GM23248 (cell line): ENCODE measurements around the gene CXCL1. TPM values are rescaled to one million over a fixed set of nuclear protein-coding genes. Genes with fewer than 3 reads are reported as not detected.

Source experiments
- DNase-seq: peaks from one replicate; pipeline ENCODE4 v3.0.0-alpha.2; 2015
- H2AFZ ChIP-seq: fragments of 200-600 bp; sonication (generic); 2 replicates; pipeline ENCODE4 v1.6.1; 2016; ENCODE audit warnings: antibody characterized with exemption
- H3F3A ChIP-seq: fragments of 200-600 bp; sonication (generic); 2 replicates; pipeline ENCODE4 v1.6.1; 2016; ENCODE audit warnings: mild to moderate bottlenecking, antibody characterized with exemption, mixed run types; ENCODE audit not compliant: insufficient read depth
- H3K27ac ChIP-seq: fragments of 200-600 bp; sonication (generic); 2 replicates; pipeline ENCODE4 v1.5.1; 2016; ENCODE audit warnings: mild to moderate bottlenecking
- H3K27me3 ChIP-seq: fragments of 200-600 bp; sonication (generic); replicated peaks from 2 replicates; pipeline ENCODE4 v1.6.1; 2016; ENCODE audit warnings: mild to moderate bottlenecking; ENCODE audit not compliant: insufficient read depth
- H3K36me3 ChIP-seq: fragments of 200-600 bp; sonication (generic); 2 replicates; pipeline ENCODE4 v1.6.1; 2016; ENCODE audit warnings: low read depth, mild to moderate bottlenecking
- H3K4me1 ChIP-seq: fragments of 200-600 bp; sonication (generic); 2 replicates; pipeline ENCODE4 v1.6.1; 2016; ENCODE audit warnings: mild to moderate bottlenecking; ENCODE audit not compliant: insufficient read depth
- H3K4me2 ChIP-seq: fragments of 200-600 bp; sonication (generic); one replicate; pipeline ENCODE4 v1.6.1; 2016; ENCODE audit warnings: mild to moderate bottlenecking; ENCODE audit not compliant: unreplicated experiment
- H3K4me3 ChIP-seq: fragments of 200-600 bp; sonication (generic); 2 replicates; pipeline ENCODE4 v1.5.1; 2016; ENCODE audit warnings: mild to moderate bottlenecking
- H3K79me2 ChIP-seq: fragments of 200-600 bp; sonication (generic); 2 replicates; pipeline ENCODE4 v1.6.1; 2016; ENCODE audit warnings: mild to moderate bottlenecking; ENCODE audit not compliant: insufficient read depth
- H3K9ac ChIP-seq: fragments of 200-600 bp; sonication (generic); 2 replicates; pipeline ENCODE4 v1.6.1; 2016; ENCODE audit warnings: mild to moderate bottlenecking
- H3K9me2 ChIP-seq: fragments of 200-600 bp; sonication (generic); 2 replicates; pipeline ENCODE4 v1.6.1; 2016; ENCODE audit warnings: mixed run types, mild to moderate bottlenecking, moderate library complexity; ENCODE audit not compliant: insufficient read depth
- H3K9me3 ChIP-seq: fragments of 200-600 bp; sonication (generic); one replicate; pipeline ENCODE4 v1.6.1; 2017; ENCODE audit warnings: low read depth
- H4K20me1 ChIP-seq: fragments of 200-600 bp; sonication (generic); 2 replicates; pipeline ENCODE4 v1.6.0; 2016; ENCODE audit not compliant: insufficient read depth
- EZH2 ChIP-seq: fragments of 200-600 bp; sonication (generic); IDR thresholded peaks from 2 replicates; pipeline ENCODE4 v1.6.1; 2018; ENCODE audit warnings: antibody characterized with exemption, mild to moderate bottlenecking; ENCODE audit not compliant: insufficient read depth, poor library complexity, severe bottlenecking
- EZH2phosphoT487 ChIP-seq: fragments of 200-600 bp; sonication (generic); IDR thresholded peaks from 2 replicates; pipeline ENCODE4 v1.6.1; 2018; ENCODE audit warnings: antibody characterized with exemption, moderate library complexity, mild to moderate bottlenecking, low read depth; ENCODE audit not compliant: insufficient read depth
- WGBS, 2 experiments: methylation state at CpG; one replicate each; pipeline ENCODE4 v1.1.6; 2015 to 2017; ENCODE audit warnings: low lambda C conversion rate in 2 of 2, low coverage in 1 of 2; ENCODE audit errors: missing lambda C conversion rate in 2 of 2; 5-methylcytosine and 5-hydroxymethylcytosine counted together
- in situ Hi-C: fragments of 300-500 bp; cut with MboI; formaldehyde crosslinking; loops from 2 replicates; pipeline ENCODE4 v1.15.0; 2020
- polyA plus RNA-seq: library from polyadenylated mRNA; unstranded; fragments of >200 nt; fragmentation: Nextera tagmentation; extraction: Ambion mirVana; gene quantifications from 2 replicates; pipeline ENCODE4 v1.2.1, GENCODE V29; 2016
- total RNA-seq: library from RNA; depleted of rRNA; stranded (reverse); fragments of >200 nt; shearing (Covaris generic); gene quantifications from 2 replicates; pipeline ENCODE4 v1.2.3, GENCODE V29; 2014

The CXCL1 gene
- total and polyA plus RNA-seq, 2 experiments from 2014 or later = 12.6 to 14.8 TPM

DNA sequence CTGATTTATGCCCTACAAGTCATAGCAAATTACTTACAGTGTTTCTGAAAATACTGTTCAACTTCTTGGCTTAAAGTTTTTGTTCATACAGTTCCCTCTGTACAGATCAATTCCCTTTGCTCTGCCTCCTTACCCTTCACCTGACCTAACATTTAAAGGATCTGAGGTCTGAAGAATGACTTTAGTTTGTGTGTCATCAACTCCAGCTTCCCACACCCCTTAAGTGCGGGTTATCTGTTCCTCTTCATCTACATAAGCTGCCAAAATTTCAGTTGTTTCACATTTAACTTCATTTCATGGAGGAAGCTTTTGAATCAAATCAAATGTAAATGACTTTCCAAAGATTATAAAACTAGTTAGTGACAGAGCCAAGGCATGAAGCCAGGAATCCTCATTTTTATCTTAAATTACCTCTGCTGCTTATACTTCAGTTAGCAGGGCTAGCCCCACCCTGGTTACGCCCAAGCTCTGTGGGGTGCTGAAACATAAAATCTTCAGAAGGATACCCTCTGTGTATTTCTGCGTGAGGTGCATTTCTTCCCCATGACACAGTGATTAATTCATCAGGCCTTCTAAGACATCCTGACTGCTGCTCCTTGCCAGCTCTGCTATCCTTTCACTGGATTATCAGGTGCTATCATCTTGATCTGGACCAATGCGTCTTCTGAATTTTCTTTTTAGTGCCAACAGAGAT is 16.5 kb downstream of the CXCL1 start:
- Histone ChIP-seq H2AFZ (no peak overlapping the region), H4K20me1 (no peaks in the 10 kb centered on the region), H3K4me3 (no peak overlapping the region), H3K4me1 (peaks cover 34% of the 10 kb centered on the region), H3K4me2 (peak overlapping the region; percentile 28), H3K36me3 (no peaks in the 10 kb centered on the region), H3F3A (peaks cover 16% of the 10 kb centered on the region; the same call in 1 of the 2 replicates), H3K9me2 (no peaks in the 10 kb centered on the region), H3K9ac (no peak overlapping the region), H3K79me2 (no peaks in the 10 kb centered on the region), H3K27ac (no peak overlapping the region), H3K9me3 (no peaks in the 10 kb centered on the region), H3K27me3 (no peaks in the 10 kb centered on the region)
- no peak for TF ChIP-seq EZH2phosphoT487
- TF ChIP-seq EZH2 = no peak
- WGBS, 2 experiments = 41 to 52% methylated on average over 4 of the region's 4 CpGs
- DNase-seq = peak; percentile 35
- in situ Hi-C loops = no loop called here

DNA sequence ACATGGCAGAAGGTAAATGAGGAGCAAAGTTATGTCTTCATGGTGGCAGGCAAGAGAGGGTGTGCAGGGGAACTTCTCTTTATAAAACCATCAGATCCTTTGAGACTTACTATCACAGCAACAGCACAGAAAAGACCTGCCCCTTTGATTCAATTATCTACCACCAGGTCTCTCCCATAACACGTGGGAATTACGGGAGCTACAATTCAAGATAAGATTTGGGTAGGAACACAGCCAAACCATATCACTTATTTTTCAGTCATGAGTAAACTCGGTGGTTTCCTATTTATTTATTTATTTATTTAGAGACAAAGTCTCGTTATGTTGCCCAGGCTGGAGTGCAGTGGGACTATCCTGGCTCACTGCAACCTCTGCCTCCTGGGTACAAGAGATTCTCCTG is 22.1 kb downstream of the CXCL1 start:
- DNase-seq = no peak
- Histone ChIP-seq H3K27ac (peak overlapping the region; percentile 49), H3K4me2 (no peak overlapping the region), H3K9ac (no peak overlapping the region), H3F3A (peaks cover 19% of the 10 kb centered on the region), H2AFZ (no peak overlapping the region), H3K9me2 (no peaks in the 10 kb centered on the region), H3K4me3 (no peak overlapping the region), H3K79me2 (no peaks in the 10 kb centered on the region), H3K9me3 (no peaks in the 10 kb centered on the region), H3K36me3 (no peaks in the 10 kb centered on the region), H4K20me1 (no peaks in the 10 kb centered on the region), H3K27me3 (no peaks in the 10 kb centered on the region), H3K4me1 (peaks cover 28% of the 10 kb centered on the region)
- no peak for TF ChIP-seq EZH2phosphoT487
- TF ChIP-seq EZH2 = no peak
- in situ Hi-C loops = no loop called here
- WGBS, 2 experiments = 72 to 75% methylated on average over 4 of the region's 4 CpGs

- in situ Hi-C loops = no loop called here
- Histone ChIP-seq H4K20me1 (no peaks in the 10 kb centered on the region), H3K9ac (no peak overlapping the region), H3K4me3 (no peak overlapping the region), H3K4me2 (no peak overlapping the region), H3K9me2 (no peaks in the 10 kb centered on the region), H3K27me3 (no peaks in the 10 kb centered on the region), H3K36me3 (no peaks in the 10 kb centered on the region), H2AFZ (no peak overlapping the region), H3K9me3 (no peaks in the 10 kb centered on the region), H3K4me1 (peaks cover 32% of the 10 kb centered on the region), H3K27ac (peak overlapping the region; percentile 49), H3K79me2 (no peaks in the 10 kb centered on the region), H3F3A (peaks cover 24% of the 10 kb centered on the region)
- peak; percentile 93 for TF ChIP-seq EZH2phosphoT487
- no peak for TF ChIP-seq EZH2
- peak; percentile 77 for DNase-seq
- 100% methylated on average over 1 of the region's 1 CpG for WGBS, 2 experiments
Observed at GRCh38 chr4:73891739-73892405, 22.7 kb downstream of the CXCL1 start.

- Histone ChIP-seq H4K20me1 (no peaks in the 10 kb centered on the region), H3K4me1 (peaks cover 40% of the 10 kb centered on the region), H2AFZ (no peak overlapping the region), H3K9me2 (no peaks in the 10 kb centered on the region), H3F3A (peaks cover 31% of the 10 kb centered on the region), H3K27me3 (no peaks in the 10 kb centered on the region), H3K9ac (no peak overlapping the region), H3K9me3 (no peaks in the 10 kb centered on the region), H3K4me2 (no peak overlapping the region), H3K4me3 (no peak overlapping the region), H3K36me3 (no peaks in the 10 kb centered on the region), H3K27ac (no peak overlapping the region), H3K79me2 (no peaks in the 10 kb centered on the region)
- 64 to 66% methylated on average over 3 of the region's 3 CpGs for WGBS, 2 experiments
- TF ChIP-seq EZH2 = no peak
- in situ Hi-C loops = no loop called here
- no peak for DNase-seq
Observed at GRCh38 chr4:73892966-73893365, 23.8 kb downstream of the CXCL1 start.
